Left renal pelvis (tissue), 4 donors: ENCODE results near the gene EPC2. TPM values are rescaled to one million over a fixed set of nuclear protein-coding genes. Genes with fewer than 3 reads are reported as not detected.

Experiments used
- DNase-seq, 4 donors: peaks; one replicate each; pipeline ENCODE4 v3.0.0-alpha.2; 2013; ENCODE audit warnings: low read depth in 4 of 4, low spot score in 3 of 4
- polyA plus RNA-seq, 4 donors: library from polyadenylated mRNA; unstranded; fragments of 120-200 nt; gene quantifications; one replicate each; pipeline ENCODE4 v1.2.1, GENCODE V29; 2013; ENCODE audit not compliant: insufficient read length in 4 of 4

EPC2 gene, protein sequence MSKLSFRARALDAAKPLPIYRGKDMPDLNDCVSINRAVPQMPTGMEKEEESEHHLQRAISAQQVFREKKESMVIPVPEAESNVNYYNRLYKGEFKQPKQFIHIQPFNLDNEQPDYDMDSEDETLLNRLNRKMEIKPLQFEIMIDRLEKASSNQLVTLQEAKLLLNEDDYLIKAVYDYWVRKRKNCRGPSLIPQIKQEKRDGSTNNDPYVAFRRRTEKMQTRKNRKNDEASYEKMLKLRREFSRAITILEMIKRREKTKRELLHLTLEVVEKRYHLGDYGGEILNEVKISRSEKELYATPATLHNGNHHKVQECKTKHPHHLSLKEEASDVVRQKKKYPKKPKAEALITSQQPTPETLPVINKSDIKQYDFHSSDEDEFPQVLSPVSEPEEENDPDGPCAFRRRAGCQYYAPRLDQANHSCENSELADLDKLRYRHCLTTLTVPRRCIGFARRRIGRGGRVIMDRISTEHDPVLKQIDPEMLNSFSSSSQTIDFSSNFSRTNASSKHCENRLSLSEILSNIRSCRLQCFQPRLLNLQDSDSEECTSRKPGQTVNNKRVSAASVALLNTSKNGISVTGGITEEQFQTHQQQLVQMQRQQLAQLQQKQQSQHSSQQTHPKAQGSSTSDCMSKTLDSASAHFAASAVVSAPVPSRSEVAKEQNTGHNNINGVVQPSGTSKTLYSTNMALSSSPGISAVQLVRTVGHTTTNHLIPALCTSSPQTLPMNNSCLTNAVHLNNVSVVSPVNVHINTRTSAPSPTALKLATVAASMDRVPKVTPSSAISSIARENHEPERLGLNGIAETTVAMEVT
- 10 to 100 TPM; 46.7 to 58.3 (median 51.4) TPM for polyA plus RNA-seq

DNA sequence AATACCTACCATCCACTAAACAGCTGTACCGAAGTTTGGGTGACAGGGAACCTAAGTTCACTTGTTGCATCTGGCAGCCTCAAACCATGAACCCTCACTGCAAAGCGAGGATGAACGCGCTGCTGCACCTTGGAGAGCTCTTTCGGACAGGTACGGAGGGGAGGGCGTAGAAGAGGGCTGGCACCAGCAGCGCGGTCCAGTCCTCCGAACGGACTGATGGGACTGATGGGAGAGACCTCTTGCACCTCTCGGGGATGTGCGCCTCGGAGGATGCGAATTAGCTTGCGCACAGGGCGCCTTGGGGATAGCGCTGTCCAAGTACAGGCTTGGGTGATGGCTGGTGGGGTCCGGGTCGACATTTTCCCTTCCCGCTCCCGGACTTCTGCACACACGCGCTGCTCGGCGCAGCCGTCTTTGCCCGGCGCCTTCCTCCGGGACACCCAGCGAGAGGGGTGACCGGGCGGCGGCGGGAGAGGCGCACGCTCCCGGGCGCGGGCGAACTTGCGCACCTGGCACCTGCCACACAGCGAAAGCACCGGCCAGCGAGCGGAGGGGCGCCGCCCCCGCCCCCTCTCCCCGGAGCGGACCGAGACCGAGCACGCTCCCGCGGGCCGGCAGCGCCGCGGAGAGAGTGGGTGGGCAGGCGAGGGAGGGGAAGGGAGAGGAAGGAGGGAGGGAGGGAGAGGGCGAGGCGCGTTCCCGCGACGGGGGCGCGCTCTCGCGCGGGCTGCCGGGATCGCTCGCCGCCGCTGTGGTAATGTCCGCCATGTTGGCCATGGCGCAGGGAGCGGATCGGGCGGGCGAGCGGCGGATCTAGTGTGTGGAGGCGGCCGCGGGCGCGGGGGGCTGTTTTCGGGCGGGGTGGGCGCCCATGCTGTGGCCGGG lies at the start of gene EPC2:
TSS of gene EPC2 (plus strand) at position 754 of the 885 bp plus-strand sequence. CDS start 267 bp downstream, outside the sequence.
- DNase-seq, result peak; percentile 75 to 87 (median 80)

DNA sequence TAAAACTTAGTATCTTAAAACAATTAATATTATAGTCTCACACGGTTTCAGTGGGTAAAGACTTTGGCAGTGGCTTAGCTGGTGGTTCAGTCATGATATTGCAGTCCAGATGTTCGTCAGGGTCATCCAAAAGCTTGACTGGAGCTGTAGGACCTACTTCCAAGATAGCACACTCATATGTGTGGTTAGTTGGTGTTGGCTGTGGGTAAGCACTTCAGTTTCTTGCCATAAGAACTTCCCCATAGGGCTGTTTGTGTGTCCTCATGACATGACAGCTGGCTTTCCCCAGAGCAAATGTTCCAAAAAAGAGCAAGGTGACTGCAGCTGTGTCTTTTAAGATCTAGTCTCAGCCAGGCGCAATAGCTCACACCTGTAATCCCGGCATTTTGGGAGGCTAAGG lies 48.5 kb upstream of the EPC2 start:
- DNase-seq, result no peak

DNA sequence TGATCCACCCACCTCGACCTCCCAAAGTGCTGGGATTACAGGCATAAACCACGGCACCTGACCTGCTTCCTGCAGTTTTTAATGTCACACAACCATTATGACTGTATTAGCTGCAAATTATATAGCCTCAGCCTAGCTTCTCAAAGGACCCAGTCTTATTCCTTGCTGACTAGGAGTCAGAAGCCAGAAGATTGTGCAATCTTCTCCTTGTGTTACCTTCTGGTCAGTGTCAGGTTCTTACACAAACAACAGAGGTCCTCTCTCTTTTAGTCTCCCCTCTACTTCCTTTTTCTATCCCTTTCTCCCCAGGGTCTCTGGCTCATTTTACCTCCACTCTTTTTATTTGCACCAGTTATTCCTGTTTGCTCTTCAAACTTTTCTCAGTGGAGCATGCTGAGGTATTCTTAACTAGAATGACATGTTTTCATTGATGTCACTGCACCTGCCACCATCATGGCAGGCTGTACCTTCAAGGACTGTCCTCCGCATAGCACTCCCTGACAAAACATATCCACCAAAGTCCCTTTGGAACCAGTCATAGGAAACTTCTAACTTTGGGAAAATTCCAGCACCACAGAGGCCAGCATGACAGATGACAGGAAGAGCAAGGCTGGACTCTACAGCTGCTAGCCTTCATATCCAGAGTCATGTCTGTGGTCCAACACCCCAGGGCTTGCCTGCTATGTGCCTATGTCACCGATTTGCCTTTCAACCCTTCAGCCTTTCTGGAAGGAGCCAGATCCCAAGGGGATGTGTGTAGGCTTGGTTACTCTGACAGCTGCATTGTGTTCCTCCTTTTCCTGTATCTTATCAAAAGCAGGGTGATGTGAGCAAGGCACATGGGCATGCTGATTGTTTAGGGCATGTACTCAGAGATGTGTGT lies 45.2 kb upstream of the EPC2 start:
- no peak for DNase-seq

DNA sequence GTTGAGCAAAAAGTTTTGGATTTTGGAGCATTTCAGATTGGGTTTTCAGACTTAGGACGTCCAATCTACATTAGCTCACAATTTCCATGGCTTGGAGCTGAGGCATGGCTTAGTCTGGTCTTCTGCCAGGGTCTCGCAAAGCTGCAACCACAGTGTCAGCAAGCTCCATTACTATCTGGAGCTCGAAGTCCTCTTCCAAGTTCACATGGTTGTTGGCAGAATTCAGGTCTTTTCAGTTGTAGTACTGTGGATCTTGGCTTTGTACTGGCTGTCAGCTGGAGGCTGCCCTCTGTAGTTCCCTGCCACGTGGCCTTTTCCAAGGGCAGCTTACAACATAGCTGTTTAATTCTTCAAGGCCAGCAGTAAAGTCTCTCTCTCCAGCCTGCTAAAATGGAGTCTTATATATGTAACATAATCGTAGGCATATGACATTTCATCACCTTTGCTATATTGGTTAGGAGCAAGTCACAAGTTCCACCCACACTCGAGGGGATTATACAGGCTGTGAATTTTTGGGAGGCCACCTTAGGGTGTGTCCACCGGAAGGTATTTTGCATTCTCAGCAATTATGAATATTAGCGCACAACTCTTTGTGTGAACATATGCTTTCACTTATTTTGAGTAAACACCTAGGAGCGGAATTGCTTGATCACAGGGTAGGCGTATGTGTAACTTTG lies 41.5 kb upstream of the EPC2 start:
- DNase-seq, result no peak

DNA sequence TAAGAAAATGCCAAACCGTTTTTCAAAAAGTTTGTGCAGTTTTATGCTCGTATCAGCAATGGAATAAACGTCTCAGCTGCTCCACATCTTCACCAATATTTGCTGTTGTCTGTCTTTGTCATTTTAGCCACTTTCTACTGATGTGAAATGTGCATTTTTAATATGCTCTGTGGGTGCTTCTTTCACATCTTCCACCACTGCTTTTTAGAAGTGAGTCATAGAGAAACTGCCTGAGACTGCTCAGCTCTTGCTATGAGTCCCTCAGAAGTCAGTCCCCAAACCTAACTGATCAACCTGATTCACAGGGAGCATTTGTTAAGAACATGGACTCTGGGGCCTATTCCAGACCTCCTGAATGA lies 41.0 kb upstream of the EPC2 start:
- DNase-seq, result no peak

DNA sequence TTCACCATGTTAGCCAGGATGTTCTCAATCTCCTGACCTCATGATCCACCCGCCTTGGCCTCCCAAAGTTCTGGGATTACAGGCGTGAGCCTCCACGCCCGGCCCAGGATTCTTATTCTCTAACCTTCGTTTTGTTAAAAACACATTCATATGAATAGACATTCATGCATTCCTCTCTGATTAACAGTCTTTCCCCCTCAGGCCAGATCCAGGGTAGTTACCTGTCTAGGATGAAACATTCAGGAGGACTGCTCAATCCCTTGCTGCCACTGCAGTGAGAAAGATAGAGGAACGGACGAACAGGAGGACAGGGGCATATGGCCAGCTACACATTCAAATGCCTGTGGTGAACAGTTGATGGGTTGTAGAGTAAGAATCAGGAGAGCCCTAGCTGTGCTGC lies 39.6 kb upstream of the EPC2 start:
- DNase-seq, result no peak

DNA sequence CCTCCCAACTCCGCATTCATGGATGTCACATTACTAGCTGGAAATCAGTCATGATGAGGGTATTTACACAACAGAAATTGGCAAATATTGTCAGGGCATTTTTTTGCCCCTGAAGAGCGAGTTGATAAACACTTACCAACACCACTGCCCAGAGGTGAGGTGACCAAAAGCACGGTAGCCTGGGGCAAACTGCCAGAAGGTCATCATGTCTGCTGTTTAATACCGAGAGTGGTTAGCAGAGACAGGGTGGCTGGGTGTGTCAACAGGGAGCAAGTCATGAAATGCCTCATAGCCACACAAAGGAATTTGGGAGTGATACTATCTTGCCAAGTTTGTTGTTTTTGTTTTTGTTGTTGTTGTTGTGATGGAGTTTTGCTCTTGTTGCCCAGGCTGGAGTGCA lies 37.0 kb upstream of the EPC2 start:
- DNase-seq, result no peak

DNA sequence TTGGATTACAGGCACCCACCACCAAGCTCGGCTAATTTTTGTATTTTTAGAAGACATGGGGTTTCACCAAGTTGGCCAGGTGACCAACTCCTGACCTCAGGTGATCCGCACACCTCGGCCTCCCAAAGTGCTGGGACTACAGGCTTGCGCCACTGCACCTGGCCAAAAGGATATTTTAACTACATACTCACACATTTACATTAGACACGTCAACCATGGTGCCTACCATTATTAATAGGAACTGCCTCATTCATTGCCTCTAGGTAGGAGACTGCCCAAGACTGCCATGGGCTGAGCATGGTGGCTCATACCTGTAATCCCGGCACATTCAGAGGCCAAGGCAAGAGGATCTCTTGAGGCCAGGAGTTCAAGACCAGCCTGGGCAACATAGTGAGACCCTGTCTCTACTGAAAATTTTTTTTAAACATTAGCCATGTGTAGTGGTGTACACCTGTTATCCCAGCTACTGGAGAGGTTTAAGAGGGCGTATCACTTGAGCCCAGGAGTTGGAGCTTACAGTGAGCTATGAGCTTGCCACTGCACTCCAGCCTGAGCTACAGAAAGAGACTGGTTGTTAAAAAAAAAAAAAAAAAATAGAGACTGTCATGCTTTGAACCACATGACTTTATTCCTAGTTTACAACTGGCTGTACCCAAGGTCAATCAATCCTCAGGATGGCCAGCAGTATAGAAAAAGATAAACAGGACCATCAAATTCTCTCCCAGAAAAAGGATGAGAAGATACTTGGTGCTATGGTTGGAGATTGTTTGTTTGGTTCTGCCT lies 31.1 kb upstream of the EPC2 start:
- no peak for DNase-seq

DNA sequence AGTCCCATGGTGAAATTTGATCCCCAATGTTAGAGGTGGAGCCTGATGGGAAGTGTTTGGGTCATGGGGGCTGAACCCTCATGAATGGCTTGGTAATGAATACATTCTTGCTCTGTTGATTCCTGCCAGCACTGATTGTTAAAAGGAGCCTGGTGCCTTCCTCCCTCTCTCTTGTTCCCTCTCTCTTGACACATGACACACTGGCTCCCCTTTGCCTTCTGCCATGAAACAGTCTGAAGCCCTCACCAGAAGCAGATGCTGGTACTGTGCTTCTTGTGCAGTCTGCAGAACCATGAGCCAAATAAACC lies 30.6 kb upstream of the EPC2 start:
- DNase-seq, result peak in 1 of 4 donors; percentile 21

DNA sequence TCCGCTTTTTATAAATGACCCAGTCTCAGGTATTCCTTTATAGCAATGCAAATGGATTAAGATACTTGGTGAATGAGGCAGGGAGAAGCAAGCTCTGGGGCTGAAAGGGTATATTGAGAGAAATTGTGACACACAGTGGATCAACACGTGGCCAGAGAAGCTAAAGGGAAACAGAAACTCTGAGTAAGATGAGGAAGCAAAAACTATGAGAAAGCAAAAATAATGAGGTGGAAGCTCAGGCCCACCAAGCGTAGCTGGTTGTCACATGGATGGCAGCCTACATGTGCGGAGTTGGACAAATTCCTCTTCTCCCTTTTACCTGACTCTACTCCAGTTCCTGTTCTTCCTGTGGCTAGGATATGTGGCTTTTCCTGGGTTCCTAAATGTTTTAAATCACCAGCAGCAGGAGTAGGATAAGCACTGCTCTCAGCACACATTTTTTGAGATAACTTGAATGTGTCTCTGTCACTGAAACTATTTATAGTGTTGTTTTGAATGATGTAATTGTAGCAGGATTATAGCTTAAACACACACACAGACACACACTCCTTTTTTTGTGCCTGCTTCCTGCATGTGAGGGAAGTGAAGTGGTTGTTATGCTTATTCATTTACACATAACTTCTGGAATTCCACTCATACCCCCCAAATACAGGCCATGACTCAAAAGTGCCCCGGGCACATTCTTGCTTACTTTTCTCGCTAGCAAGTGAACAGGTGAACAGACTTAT lies 30.1 kb upstream of the EPC2 start:
- peak in 2 of 4 donors; percentile 19 to 34 for DNase-seq

DNA sequence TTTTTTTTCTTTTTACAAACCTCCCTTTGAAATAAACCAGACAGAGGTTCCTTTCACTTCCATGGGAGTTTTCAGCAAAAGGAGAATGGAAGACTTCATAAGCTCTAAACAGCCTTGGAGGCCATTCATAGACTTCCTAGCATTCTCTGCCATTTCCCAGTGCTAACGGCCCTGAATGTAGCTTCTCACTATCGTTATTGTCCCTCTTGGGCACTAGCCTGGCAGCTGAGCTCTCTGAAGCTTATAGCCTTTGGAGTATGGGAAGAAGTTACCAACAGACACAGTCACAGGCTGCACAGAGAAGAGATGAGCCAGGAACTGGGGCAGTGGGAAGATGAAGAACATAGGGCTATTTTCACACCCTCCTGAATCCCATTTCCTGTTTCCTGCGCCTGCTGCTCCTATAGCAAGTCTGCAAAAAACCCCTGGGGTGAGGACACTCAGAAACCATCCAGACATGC lies 29.1 kb upstream of the EPC2 start:
- no peak for DNase-seq

DNA sequence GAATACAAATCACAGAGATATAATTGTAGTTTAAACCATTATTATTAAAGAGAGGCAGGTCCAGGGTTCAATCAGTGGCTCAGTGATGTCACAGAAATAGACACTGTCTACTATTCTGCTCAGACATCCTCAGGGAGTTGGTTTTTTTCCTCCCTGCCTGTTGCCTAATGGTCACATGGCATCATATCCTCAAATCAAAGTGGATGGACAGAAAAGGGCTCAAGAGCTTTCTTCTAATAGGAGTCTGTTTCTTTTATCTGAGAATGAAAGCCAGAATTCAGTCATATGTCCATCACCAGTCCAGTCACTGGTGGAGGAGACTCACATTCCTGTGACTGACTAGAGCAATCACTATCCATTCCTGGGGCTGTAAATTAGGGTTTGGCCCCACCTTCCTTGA lies 27.9 kb upstream of the EPC2 start:
- DNase-seq, result no peak

DNA sequence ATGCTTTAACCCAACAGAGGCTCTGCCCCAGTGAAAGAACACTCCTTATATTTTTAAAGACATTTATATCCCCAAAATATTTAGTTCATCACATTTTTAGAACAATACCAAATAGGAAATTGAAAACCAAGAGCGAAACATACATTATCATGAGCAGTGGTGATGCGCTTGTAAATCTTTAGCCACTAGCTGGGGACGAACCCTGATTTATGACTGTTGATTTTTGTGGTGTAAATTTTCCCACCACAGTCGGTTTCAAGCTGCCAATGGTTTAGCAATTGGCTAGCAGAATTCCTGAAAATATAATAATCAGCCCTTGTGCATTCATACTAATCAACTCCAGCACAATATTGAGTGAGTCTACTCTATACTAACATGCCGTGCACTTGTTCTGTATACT lies 27.3 kb upstream of the EPC2 start:
- DNase-seq, result no peak

DNA sequence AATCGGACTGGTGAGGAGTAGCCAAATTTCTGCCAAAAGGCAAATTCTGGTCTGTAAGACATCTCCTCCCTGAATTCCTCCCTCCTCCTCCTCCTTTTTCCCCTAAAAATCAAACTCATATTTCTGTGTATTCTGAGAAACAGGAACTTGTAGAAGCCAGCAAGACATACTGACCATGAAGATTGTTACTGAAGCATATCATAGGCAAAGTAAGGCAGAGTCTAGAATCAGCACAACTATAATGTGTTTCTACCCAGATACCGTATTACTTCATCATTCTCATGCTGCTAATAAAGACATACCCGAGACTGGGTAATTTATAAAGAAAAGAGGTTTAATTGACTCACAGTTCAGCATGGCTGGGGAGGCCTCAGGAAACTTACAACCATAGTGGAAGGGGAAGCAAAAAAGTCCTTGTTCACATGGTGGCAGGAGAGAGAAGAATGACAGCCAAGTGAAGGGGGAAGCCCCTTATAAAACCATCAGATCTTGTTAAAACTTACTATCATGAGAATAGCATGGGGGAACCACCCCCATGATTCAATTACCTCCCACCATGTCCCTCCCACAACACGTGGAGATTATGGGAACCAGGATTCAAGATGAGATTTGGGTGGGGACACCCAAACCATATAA lies 24.9 kb upstream of the EPC2 start:
- no peak for DNase-seq

DNA sequence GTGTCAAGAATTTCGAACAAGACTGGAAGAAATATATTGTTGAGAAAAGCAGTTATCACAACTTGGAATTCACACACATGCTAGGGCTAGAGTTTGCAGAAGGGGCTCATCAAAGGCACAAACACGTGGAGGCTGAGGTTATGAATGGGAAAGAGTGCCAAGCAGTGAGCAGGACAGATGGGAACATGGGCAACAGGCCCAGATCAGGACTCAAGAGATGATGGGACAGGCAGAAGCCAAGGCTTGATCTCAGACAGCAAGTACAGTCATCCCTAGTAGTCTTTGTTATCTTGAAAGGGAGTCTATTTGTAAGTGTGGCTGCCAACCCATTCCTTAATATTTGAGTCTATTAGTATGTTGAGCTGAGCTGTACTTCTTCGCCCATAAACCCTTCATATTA lies 22.2 kb upstream of the EPC2 start:
- DNase-seq, result no peak

DNA sequence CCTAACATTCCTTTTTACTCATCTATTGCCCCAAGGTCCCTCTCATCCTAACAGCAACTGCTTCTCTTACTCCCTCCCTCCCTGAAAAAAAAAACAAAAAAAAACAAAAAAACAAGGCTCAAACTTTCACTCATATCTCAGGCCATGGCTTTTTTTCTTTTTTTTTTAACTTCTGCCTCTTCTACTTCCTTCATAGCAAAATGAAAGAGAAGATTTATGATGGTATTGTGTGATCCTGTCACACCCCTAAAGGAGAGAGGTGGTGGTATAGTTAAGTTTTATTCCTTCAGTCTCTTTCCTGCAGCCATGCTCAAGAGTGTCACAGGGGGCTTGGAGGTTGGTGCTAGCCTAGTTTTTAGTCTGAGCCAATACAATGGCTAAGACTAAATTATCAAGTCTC lies 21.5 kb upstream of the EPC2 start:
- DNase-seq, result no peak

DNA sequence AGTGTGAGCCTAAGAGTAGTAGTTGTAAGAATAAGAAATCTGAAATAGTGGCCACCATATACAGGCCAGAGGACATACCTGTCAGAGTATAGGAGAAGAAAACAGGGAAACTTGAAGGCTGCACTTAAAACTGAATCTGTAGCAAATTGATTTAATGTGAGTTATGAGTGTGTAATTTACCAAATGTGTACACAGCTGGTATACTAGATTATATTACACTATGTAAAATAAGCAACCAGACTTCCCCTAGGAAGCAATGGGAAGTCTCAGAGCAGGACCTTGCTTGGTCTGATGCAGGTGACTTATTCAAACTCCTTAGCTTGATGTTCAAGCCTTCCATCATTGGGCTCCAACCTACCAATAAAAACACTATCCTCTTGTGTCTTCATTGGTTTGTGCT lies 17.3 kb upstream of the EPC2 start:
- DNase-seq, result no peak

DNA sequence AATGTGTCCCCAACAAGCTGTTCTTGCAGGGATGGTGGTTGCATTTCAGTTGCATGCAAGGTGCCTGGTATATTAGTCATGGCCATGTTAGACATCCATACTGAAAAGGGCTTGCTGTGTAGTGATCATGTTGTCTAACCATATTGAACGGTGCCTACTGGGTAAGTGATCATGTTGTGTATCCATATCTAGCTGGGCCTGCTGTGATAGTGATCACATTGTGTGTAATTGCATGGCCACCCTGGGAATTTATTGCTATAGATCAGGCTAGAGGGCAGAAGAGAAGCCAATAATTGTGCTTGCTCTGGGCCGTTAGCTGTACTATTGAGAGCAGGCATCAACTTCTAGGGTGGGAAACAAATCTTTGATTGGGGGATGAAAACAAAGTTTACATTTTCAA lies 9.8 kb upstream of the EPC2 start:
- DNase-seq, result no peak
